GM06990 (cell line): ENCODE results near the gene RAB6B.

Experiments
- DNase-seq: peaks from one replicate; pipeline ENCODE4 v3.0.0-alpha.2; 2011; ENCODE audit not compliant: insufficient read length; ENCODE audit errors: extremely low read depth
- H3K27me3 ChIP-seq: replicated peaks from 2 replicates; pipeline ENCODE4 v1.6.0; 2011; ENCODE audit warnings: low read length; ENCODE audit not compliant: control insufficient read depth, insufficient read depth
- H3K36me3 ChIP-seq: 2 replicates; pipeline ENCODE4 v1.5.1; 2011; ENCODE audit warnings: low read length; ENCODE audit not compliant: control insufficient read depth, insufficient read depth
- H3K4me3 ChIP-seq: replicated peaks from 2 replicates; pipeline ENCODE4 v1.5.1; 2011; ENCODE audit warnings: low read depth, mild to moderate bottlenecking, control low read depth, low read length
- CTCF ChIP-seq: IDR thresholded peaks from 2 replicates; pipeline ENCODE4 v1.5.1; 2011; ENCODE audit warnings: low read length, control low read depth, mild to moderate bottlenecking, inconsistent platforms; ENCODE audit not compliant: insufficient read depth, poor library complexity, severe bottlenecking

RAB6B gene

GRCh38 chr3:133886031-133886722, 9.5 kb downstream of the RAB6B start:
- H3K36me3 ChIP-seq: no peaks in the 10 kb centered on the region
- no peak for DNase-seq
- H3K27me3 ChIP-seq: no peaks in the 10 kb centered on the region; the same call in 1 of the 2 replicates
- no peak for TF ChIP-seq CTCF
- H3K4me3 ChIP-seq: no peak overlapping the region

GRCh38 chr3:133884887-133885711, 10.6 kb downstream of the RAB6B start:
- H3K27me3 ChIP-seq: no peaks in the 10 kb centered on the region
- TF ChIP-seq CTCF: no peak
- no peaks in the 10 kb centered on the region for H3K36me3 ChIP-seq
- no peak overlapping the region for H3K4me3 ChIP-seq
- no peak for DNase-seq

GRCh38 chr3:133884054-133884886, 11.4 kb downstream of the RAB6B start:
- no peaks in the 10 kb centered on the region for H3K27me3 ChIP-seq
- H3K36me3 ChIP-seq: no peaks in the 10 kb centered on the region
- no peak overlapping the region for H3K4me3 ChIP-seq
- DNase-seq: no peak
- no peak for TF ChIP-seq CTCF

- DNase-seq: no peak
- TF ChIP-seq CTCF: no peak
- H3K36me3 ChIP-seq: no peaks in the 10 kb centered on the region
- H3K27me3 ChIP-seq: no peaks in the 10 kb centered on the region
- H3K4me3 ChIP-seq: no peak overlapping the region
These were observed 12.0 kb downstream of the RAB6B start for GRCh38 chr3:133883641-133884040.

GRCh38 chr3:133882986-133883586, 12.6 kb downstream of the RAB6B start:
- Histone ChIP-seq H3K27me3 (no peaks in the 10 kb centered on the region), H3K36me3 (no peaks in the 10 kb centered on the region), H3K4me3 (no peak overlapping the region)
- no peak for TF ChIP-seq CTCF
- no peak for DNase-seq
